GM12875 (cell line): ENCODE data around the gene SUGCT.

ENCODE experiments used
- H3K4me3 ChIP-seq: one replicate; pipeline ENCODE4 v1.5.1; 2011; ENCODE audit warnings: low read depth, low read length, control low read depth
- TF ChIP-seq, protein P1 (sequence below): IDR thresholded peaks from 2 replicates; pipeline ENCODE4 v1.5.1; 2011; ENCODE audit warnings: low read depth, mild to moderate bottlenecking, control low read depth, inconsistent platforms, low read length, moderate library complexity, borderline replicate concordance; ENCODE audit not compliant: insufficient read depth

The SUGCT gene

DNA sequence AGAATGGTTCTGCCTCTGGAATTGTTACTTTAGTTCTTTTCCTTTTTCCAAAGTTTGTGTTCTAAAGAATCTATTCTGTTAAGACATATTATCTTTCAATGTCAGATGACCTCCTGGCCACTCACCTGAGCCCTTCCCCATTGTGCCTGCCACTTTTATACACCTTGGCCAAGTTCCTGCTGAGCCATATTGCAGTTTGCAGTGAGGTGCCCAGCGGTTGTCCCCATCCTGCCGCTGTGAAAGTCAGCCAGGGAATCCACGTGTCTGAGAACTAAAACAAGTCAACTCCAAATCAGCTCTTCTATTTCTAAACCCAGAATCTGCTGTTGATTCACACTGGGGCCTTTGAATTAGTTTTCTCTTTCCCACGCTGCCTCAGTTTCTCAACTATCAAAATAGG lies 641.1 kb downstream of the SUGCT start:
- TF ChIP-seq, protein P1, sequence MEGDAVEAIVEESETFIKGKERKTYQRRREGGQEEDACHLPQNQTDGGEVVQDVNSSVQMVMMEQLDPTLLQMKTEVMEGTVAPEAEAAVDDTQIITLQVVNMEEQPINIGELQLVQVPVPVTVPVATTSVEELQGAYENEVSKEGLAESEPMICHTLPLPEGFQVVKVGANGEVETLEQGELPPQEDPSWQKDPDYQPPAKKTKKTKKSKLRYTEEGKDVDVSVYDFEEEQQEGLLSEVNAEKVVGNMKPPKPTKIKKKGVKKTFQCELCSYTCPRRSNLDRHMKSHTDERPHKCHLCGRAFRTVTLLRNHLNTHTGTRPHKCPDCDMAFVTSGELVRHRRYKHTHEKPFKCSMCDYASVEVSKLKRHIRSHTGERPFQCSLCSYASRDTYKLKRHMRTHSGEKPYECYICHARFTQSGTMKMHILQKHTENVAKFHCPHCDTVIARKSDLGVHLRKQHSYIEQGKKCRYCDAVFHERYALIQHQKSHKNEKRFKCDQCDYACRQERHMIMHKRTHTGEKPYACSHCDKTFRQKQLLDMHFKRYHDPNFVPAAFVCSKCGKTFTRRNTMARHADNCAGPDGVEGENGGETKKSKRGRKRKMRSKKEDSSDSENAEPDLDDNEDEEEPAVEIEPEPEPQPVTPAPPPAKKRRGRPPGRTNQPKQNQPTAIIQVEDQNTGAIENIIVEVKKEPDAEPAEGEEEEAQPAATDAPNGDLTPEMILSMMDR, result no peak

GRCh38 chr7:40777730-40778312 lies 643.0 kb downstream of the SUGCT start:
- TF ChIP-seq, protein P1, result no peak
- H3K4me3 ChIP-seq, result no peak overlapping the region

More for the DNA sequence above, 641.1 kb downstream of the SUGCT start:
- H3K4me3 ChIP-seq, result no peak overlapping the region

DNA sequence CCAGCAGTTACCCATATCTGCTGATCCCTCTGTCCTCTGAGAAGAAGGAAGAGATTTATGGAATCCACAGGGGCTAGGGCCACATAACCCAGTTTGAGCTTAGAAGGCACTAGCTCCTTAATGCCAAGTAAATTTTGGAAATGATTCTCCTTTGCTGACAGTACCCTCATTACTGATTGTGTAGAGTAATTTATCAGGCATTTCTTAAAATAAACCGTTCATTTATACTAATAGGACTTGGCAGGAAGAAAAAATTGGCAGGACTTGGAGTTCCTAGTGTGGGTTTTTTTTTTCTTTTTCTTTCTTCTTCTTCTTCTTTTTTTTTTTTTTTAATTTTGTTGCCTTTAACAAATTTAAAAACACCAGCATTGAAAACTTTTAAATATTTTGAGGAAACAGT lies 645.7 kb downstream of the SUGCT start:
- TF ChIP-seq, protein P1, result no peak
- H3K4me3 ChIP-seq, result no peak overlapping the region

DNA sequence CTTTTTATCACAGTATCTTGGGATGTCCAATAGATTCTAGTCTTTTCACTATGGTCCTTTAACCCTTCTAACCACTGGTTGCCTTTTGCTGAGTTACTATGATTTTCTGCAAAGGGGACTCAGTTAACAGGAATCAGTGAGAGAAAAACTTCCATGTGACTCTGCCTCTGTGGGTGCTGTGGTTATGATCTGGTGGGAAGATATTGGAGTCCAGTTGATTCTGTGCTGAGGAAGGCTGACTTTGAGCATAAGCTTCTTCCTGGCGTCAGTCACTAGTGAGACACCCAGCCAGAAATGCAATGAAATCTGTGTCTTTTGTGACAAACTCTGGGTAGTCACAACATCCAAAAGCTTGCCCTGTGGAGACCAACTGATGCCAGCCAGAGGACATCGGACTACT lies 648.0 kb downstream of the SUGCT start:
- TF ChIP-seq, protein P1, result no peak

DNA sequence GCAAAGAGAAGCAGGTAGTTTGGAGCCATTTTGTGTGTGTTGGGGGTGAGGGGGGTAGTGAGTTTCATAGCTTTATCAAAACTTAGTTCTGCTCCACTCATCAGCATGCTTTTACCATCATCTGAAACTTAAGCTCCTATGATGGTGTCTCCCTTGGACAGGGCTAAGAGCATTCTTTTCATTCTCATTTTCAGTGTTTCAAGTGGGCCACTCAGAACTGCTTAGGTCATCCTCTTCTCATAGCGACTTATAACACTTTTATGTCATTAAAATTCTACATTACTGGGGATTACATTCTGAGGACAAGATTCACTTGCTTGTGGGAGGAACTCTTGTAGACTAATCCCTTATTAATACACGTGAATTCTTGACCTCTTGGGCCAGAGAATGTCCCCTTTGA lies 649.4 kb downstream of the SUGCT start:
- TF ChIP-seq, protein P1, result no peak
- no peak overlapping the region for H3K4me3 ChIP-seq

More for the DNA sequence above, 648.0 kb downstream of the SUGCT start:
- H3K4me3 ChIP-seq, result no peak overlapping the region

DNA sequence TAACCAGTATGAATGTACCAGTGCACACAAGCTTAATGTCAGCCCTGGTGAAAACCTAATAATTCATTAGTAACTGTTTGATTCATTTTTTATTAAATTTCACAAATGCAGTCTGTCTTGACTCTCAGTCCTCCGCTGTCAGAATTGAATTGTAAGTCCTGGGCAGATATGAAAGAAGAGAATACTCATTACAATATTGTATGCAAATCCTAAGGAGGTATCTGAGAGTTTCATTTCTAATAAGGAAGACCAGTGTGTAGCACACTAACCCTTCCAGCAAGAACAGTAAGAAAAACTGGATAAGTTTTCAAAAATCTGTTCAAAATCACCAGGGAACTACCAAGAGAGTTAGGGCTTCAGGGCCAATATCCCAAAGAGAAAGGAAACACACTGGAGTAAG lies 652.1 kb downstream of the SUGCT start:
- TF ChIP-seq, protein P1, result no peak
- H3K4me3 ChIP-seq, result no peak overlapping the region

GRCh38 chr7:40793132-40793531 lies 658.3 kb downstream of the SUGCT start:
- no peak overlapping the region for H3K4me3 ChIP-seq
- TF ChIP-seq, protein P1, result no peak
